Kidney tubule cell (primary cell): Measurements from ENCODE around the gene NARF.

Source experiments
- DNase-seq: peaks from one replicate; pipeline ENCODE4 v3.0.0-alpha.2; 2018; ENCODE audit warnings: low spot score

Gene NARF

DNA sequence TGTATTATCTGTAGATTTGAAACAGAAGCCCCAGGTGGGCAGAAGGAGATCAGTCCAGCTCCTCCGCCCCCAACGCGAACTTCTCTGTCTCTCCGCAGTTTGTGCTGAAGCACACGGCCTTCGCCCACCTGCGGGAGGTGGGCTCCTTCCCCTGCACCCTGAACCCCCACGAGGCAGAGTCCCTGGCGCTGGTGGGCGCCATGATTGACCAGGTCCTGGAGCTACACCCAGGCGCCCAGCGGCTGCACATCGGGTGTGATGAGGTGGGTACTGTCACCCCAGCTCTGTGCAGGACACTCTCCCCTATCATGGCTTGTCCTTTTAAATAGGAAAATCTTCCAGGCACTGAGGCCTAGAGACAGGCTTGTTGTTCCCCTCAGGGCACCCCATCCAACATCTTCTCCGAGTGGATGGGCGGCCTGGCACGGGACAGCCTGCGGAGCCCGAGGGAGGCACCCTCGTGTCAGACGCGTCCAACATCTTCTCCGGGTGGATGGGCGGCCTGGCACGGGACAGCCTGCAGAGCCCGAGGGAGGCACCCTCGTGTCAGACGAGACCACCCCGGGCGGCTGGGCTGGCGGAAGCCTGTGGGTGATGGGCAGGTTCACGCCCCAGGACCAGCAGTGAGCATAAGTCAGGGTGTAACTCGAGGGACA, 24.9 kb upstream of the NARF start:
- no peak for DNase-seq

DNA sequence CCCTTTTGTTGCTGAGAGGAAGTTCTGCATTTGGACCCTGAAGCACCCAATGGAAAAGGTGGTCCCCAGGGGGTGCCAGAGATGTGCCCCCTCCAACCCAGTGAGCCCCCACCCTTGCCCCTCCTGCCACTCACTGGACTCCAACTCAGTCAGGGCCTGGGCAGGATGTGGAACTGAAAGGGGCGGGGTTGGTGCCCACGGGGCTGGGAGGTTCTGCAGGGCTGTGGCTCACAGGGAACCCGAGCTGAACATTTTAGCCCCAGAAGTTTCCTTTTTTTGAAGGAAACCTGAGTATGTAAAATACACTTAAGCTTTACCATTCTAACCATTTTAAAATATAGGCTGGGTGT, 24.4 kb upstream of the NARF start:
- DNase-seq = no peak

DNA sequence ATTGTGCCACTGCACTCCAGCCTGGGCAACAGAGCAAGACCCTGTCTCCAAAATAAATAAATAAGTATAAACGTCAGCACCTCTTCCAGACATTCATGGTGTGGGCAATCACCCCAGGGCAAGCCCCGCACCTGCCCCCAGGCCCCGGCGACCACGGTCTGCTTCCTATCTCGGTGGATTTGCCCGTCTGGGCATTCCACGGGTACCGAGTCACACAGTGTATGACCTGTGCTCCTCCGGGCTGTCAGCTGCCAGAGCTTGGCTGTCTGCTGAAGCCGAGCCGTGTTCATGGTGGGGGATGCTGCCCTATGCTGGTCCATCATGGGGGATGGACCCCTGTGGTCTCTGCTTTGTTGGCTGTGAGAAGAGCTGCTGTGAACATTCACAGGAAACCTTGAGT, 23.4 kb upstream of the NARF start:
- DNase-seq = peak; percentile 73

DNA sequence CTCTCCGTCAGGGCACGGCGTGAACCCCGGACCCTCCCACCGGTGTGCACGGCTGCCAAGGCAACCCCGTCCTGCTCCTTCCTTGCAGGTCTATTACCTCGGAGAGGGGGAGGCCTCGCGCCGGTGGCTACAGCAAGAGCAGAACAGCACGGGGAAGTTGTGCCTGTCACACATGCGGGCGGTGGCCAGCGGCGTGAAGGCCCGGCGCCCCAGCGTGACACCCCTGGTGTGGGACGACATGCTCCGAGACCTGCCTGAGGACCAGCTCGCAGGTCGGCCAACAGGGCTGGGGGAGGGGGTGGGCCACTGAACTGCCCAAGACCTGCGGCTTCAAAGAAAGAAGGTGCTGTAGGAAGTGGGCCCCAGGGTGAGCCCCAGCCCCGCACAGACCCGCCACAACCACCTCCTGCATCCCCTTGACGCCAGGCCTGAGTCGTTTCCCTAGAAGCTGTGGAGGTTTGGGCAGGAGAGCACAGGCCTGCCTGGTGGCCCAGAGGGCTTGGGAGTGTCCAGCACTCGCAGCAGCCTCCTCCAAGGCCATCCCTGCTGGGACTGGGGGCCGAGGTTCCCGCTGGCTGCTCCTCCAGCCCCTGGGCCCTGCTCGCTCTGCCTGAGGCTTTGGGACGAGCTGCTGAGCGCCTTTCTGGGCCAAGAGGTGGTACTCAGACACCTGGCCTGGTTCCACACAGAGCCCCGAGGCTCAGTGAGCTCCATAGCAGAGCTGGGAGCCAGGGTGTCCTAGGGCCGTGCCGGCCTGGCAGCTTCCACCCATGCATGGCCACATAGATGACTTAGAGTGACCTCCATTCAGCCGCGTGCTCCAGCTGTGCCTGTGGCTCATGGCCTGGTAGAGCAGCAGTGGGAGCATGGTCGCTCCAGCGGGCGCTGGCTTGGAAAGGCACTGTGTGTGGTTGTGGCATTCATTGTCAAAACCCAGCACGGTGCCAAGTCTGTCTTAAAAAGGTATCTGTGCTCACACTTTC, 22.6 kb upstream of the NARF start:
- DNase-seq = peak; percentile 68

DNA sequence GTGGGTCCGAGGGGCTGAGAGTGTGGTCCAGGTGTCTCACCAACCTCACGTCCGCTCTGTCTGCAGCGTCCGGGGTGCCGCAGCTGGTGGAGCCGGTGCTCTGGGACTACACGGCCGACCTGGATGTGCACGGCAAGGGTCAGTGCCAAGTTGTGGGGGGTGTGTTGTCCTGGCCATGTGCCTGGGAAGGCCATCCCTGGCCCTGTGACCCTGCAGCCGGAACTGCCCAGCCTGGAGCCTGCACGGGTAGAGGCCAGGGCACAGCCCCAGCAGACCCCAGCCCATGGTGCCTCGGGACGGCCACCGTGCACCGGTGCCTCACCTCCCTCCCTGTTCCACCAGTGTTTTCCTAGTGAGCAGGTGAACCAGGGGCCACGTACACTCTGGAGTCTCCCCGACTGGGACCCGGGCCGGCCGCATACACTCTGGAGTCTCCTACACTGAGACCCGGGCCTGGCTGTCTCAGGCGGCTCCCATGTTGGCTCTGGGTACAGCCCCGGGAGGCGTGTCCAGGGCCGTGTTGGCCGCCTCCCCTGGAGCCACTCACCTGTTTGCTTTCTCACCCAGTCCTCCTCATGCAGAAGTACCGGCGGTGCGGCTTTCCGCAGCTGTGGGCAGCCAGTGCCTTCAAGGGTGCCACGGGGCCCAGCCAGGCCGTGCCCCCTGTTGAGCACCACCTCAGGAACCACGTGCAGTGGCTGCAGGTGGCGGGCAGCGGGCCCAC, 21.8 kb upstream of the NARF start:
- no peak for DNase-seq

DNA sequence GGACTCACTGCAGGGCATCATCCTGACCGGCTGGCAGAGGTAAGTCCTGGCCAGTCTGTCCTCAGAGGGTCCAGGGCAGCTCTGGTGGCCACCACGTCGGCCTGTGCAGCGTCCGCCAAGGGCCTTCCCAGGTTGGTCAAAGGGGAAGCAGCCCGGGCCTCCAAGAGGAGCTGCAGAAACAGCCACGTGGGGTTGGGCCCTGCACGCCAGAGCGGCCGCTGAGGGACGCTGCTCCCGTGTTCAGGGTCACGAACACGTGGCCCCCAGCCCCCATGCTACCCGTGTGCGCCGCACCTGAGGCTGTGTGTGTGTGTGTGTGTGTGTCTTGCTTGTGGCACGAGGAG, 21.2 kb upstream of the NARF start:
- no peak for DNase-seq

DNA sequence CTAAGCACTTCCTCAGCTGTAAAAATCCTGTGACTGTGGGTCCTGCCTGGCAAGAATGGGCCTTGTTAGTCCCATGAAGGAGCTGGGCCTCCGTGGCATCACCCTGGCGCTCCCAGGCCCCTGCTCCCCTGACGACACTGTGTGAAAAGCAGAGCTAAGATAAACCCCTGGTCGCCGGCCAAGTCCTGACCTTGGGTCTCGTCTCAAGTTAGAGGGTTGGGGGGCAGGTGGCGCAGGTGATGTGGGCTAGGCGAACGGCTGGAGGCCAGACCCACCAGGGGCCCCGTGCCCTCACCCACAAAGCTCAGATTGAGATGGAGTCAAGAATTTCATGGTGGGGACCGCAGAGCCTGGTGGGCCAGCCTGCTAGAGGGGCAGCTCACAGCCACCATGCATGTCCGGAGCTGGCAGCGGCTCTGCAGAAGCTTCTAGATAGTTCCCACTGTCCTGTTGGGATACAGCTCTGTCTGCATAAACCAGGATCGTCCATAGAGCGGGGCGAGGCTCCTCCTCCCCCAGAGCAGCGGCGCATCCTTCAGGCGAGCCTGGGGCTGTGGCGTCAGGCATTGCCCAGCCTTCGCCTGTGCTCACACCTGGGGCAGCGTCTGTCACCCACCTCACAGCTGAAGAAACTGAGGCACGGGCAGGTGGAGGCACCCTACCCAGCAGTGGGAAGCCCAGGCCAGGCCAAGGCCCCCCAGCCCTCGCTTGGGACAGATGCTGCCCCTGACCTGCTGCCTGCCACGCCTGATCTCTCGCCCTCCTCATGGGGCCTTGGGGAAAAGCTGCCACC, 19.9 kb upstream of the NARF start:
- DNase-seq = no peak

DNA sequence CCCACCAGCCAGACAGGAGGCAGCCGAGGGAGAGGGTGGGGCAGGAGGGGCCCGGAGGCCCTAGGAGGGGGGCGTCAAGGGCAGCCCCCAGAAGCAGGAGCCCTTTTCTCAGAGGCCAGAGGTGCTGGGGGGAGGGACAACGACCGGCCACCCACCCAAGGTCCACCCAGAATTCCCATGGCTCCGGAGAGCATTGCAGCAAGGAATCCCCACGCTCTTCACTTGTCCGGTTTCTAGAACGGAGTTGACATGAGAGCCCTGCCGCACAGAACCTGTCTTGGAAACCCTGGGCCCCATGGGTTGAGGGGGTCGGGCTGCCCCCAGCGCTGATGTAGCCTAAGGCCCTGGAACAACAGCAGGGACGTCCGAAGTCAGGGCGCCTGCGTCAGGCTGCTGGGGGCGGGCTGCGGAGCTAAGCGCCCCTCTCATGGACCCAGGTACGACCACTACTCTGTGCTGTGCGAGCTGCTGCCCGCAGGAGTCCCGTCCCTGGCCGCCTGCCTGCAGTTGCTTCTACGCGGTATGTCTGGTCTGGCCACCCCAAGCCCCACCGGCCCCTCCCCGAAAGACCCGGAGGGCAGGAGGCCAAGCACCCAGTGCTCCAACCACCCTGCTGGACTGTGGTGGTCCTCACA, 19.2 kb upstream of the NARF start:
- no peak for DNase-seq

DNA sequence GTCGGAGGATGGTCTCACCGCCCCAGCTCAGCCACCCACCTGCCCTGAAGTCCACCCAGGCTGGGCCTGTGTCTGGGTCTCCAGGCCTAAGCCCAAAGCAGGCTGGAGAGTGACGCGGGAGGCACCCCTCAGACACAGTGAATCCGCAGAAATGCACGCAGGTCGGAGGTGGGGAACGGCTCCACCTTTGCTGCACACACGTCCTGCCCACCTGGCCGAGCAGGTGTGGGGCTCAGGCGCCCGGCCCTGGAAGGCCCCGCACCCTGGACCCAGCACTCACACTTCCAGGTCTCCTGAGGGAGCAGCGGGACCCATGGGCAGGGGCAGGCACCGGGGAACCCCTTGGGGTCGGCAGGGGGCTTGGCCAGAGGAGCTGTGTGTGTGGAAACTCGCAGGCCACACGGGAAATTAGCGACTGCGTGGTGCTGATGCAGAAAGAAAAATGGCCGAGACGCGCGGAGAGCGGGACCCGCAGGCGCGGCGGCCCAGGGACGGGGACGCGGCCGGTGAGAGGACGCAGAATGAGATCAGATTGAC, 18.6 kb upstream of the NARF start:
- no peak for DNase-seq

DNA sequence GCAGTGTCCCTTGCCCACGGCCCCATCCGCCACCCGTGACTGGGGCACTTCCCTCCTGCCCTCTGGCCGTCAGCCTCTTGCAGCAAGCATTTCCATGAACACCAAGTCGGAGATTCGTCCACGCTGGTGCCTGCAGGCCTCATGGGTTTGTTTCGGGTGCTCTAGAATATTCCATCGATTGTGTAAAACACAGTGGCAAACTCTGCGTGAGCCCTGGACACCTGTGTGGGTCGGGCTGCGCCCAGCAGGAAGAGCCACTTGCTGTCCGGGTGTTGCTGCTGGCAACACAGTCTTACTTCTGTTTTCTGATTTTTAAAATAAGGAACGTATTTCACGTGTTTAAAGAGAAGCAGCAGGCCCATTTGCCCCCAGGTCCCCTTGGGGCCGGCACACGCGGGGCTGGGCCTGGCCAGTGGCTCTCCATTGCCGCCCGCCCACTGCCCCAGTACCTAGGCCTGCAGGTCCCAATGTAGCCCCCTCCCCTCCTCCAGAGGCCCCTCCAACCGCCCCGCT, 18.0 kb upstream of the NARF start:
- DNase-seq = no peak

DNA sequence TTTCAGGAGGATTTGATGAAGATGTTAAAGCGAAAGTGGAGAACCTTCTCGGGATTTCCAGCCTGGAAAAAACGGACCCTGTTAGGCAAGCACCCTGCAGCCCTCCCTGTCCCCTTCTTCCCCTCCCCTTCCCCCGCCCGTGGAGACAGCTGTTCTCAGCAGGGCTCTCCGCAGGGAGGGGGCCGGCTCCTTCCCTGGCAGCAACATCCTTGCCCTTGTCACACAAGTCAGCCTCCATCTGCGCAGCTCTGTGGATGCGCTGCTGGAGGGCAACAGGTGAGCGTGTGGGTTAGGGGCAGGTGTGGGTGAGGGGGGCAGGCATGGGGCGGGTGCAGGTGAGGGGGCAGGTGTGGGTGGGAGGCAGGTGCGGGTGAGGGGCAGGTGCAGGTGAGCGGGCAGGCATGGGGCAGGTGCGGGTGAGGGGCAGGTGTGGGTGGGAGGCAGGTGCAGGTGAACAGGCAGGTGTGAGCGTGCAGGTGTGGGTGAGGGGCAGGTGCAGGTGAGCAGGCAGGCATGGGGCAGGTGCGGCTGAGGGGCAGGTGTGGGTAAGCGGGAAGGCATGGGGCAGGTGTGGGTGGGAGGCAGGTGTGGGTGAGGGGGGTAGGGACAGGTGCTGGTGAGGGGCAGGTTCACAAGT, 17.4 kb upstream of the NARF start:
- no peak for DNase-seq

DNA sequence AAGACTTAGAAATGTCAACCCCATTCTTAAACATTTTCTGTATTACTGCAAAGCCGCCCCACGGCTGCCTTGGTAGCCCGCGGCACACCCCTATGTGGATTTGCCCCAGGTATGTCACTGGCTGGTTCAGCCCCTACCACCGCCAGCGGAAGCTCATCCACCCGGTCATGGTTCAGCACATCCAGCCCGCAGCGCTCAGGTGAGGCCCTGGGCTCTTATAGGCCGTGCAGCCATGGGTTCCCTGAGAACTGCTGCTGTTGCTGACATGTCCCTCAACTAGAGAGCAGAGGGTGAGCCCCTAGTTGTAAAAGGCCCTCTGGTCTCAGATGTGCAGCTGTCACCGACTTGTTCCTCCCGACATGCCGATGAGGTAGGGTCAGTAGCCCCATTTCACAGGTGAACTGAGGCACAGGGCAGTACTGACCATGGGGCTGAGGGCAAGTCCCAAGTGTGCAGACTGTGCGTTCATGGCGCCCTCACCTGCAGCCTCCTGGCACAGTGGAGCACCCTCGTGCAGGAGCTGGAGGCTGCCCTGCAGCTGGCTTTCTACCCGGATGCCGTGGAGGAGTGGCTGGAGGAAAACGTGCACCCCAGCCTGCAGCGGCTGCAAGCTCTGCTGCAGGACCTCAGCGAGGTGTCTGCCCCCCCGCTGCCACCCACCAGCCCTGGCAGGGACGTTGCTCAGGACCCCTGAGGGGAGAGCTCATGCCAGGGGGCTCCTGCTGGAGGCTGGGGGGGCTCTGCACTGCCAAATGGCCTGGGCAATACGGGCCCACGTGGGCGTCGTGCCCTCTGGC, 16.7 kb upstream of the NARF start:
- DNase-seq = no peak

DNA sequence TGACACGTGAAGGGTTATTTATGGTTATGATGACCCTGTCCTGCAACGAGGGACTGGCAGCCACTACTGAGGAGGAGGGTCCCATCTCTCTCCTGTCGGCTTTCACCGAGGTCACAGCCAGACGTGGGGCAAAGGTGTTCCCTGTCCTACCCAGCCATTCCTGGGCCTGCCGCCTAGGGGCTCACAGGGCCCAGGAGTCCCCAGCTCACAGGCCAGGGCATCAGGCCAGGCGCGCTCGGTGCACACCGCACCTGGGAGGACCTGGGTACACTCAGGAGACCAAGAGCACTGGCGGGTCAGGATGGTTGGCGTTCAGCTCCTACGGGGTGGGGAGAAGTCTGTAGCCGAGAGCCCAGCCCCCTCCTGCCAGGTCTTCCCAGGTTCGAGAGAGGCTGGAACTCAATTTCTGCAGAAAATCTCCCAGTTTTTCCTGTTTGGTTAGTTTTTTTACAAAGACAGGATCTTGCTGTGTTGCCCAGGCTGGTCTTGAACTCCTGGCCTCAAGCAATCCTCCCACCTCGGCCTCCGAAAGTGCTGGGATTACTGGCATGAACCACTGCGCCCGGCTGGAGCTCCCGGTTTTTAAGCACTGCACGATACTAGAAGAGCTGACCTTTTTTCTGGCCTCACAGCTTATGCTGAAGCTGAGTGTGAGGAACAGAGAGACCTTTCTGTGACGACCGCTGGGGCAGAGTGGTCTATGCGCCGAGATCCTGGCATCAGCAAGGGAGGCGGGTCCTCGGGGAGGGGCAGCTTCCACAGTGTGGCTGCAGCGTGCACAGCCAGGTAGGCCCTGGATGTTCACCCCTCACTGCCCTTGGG, 15.7 kb upstream of the NARF start:
- no peak for DNase-seq

DNA sequence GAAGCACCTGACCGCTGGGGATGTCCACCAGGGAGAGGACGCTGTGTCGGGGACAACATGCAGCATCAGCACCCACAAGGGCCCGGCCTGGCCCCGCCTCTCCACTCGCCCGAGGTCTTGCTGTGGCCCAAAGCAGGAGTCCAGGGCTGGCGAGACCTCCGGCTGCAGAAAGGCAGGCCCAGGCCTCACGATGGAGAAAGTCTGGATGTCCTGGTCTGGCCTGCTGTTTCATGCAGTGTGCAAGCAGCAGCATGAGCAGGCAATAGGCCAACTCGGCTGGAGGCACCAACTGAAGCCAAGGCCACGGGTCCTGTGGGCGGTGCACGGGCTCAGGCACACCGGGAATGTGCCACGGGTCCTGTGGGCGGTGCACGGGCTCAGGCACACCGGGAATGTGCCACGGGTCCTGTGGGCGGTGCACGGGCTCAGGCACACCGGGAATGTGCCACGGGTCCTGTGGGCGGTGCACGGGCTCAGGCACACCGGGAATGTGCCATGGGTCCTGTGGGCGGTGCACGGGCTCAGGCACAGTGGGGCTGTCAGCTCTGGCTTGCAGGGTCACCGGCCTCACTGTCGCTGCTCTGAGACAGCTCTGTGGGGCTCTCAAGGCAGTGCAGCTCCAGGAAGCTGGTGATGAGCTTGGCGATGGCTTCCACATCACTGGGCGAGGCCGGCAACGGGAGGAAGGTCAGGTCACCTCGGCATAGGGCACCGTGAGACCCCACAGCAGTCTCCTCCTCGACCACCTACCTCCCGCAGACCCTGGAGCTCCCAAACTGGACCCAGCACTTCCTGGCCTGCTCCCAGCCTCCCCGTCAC, 14.9 kb upstream of the NARF start:
- no peak for DNase-seq

DNA sequence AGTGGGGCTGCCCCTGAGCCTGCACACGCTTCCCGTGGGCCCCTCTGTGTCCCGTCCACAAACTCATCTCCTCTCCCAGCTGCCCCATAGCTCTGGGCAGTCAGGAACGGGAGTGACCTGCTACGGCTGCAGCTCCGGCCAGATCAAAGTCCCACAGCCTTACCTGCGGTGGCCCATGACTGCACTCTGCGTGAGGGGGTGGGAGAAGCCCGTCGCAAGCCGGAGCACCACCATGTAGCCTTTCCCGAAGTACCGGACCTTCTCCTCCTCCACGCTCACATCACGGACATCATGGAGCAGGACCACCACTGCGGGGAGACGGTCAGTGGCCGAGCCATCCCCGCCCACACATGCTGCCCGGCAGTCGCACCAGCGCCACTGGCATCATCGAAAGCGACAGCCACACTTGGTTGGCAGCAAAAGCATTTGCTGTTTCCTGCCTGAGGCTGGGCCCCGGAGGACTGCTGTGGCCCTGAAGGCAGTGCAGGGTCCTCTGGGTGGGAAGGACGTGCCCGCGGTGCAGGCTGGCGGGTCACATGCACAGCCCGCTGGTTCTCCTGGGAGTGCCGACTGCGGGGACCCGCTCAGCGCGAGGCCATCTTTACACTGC, 14.2 kb upstream of the NARF start:
- no peak for DNase-seq

DNA sequence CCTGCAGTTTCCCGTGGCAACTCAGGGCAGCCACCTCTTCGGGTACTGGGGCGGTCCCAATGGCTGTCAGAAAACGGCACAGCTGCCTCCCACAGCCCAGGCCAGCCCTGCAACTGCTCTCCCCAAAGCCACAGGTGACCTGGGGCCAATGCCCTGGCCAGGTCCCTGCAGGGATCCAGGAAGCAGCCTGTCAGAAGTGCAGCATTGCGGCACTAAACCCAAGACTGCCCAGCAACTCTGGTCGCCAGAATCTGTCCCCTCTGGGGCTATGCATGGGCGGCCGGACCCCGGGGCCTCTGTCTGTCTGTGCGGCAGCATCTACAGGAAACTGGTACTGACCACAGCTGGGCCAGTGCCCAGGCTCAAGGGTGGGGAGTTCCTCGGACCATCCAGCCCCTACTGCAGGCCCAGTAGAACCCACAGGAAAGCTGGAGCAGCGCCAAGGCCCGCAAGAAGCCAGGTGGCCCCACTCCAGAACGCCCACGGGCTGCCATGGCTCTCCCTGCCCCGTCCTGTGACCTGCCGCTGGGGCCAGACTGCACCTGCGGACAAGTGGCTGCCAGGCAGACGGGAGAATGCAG, 13.5 kb upstream of the NARF start:
- DNase-seq = no peak

DNA sequence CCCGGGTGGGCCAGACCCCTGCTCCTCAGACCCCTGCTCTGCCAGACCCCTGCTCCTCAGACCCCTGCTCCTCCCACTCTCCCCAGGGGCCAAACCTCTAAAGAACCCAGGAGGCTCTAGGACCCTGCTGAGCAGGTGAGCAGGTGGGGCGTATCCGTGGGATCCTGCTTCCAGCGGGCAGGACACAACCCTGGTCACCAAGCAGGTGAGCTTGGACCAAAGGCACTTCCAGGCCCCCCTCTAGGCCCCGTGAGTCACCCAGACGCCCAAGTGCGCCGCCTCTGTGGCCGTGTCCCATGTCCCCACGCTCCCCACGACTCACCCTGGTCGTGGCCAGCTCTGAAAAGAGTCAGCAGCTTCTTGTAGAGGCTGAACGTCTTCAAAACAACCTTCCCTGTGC, 13.0 kb upstream of the NARF start:
- peak; percentile 18 for DNase-seq
